Endodermal cell (in vitro differentiated cells): Measurements from ENCODE around the gene C4BPA. TPM values are rescaled to one million over a fixed set of nuclear protein-coding genes. Genes with fewer than 3 reads are reported as not detected.

Experiments used
- DNase-seq: peaks from one replicate; pipeline ENCODE4 v3.0.0-alpha.2; 2017
- H3K27ac ChIP-seq: 2 replicates; pipeline ENCODE4 v1.5.1; 2013; ENCODE audit warnings: mild to moderate bottlenecking, low read depth, low read length, moderate library complexity
- H3K27me3 ChIP-seq: 2 replicates; pipeline ENCODE4 v1.6.1; 2013; ENCODE audit warnings: mild to moderate bottlenecking, low read length, moderate library complexity; ENCODE audit not compliant: insufficient read depth, control insufficient read depth, poor library complexity, severe bottlenecking
- H3K36me3 ChIP-seq: 2 replicates; pipeline ENCODE4 v1.7.0; 2013; ENCODE audit warnings: mild to moderate bottlenecking, low read length, moderate library complexity; ENCODE audit not compliant: control insufficient read depth, insufficient read depth
- H3K4me1 ChIP-seq: one replicate; pipeline ENCODE4 v1.7.0; 2013; ENCODE audit warnings: low read length; ENCODE audit not compliant: control insufficient read depth, insufficient read depth
- H3K4me3 ChIP-seq: 2 replicates; pipeline ENCODE4 v1.5.1; 2013; ENCODE audit warnings: mild to moderate bottlenecking, low read length, moderate library complexity
- H3K9ac ChIP-seq: 2 replicates; pipeline ENCODE4 v1.6.1; 2013; ENCODE audit warnings: mild to moderate bottlenecking, low read length, moderate library complexity; ENCODE audit not compliant: poor library complexity, severe bottlenecking; ENCODE audit errors: extremely low read depth
- H3K9me3 ChIP-seq: 2 replicates; pipeline ENCODE4 v1.6.1; 2013; ENCODE audit warnings: mild to moderate bottlenecking, low read length, moderate library complexity; ENCODE audit not compliant: control insufficient read depth
- H3K27ac Mint-ChIP-seq: 2 replicates; pipeline ENCODE4 v1.8.0; 2020; ENCODE audit warnings: mixed read lengths
- H3K27me3 Mint-ChIP-seq: 2 replicates; pipeline ENCODE4 v1.8.0; 2021; ENCODE audit warnings: mild to moderate bottlenecking, mixed read lengths; ENCODE audit not compliant: insufficient read depth
- H3K36me3 Mint-ChIP-seq: 2 replicates; pipeline ENCODE4 v1.8.0; 2020; ENCODE audit warnings: low read depth, mixed read lengths
- H3K4me1 Mint-ChIP-seq: 2 replicates; pipeline ENCODE4 v1.8.0; 2020; ENCODE audit warnings: mixed read lengths
- H3K4me3 Mint-ChIP-seq: 2 replicates; pipeline ENCODE4 v1.8.0; 2020; ENCODE audit warnings: mild to moderate bottlenecking, moderate library complexity, mixed read lengths
- H3K9me3 Mint-ChIP-seq: 2 replicates; pipeline ENCODE4 v1.8.0; 2020; ENCODE audit warnings: mild to moderate bottlenecking, mixed read lengths
- CTCF ChIP-seq: fragments of 200-600 bp; sonication (generic); conservative IDR thresholded peaks from 2 replicates; pipeline ENCODE4 v1.5.0; 2021; ENCODE audit warnings: antibody characterized with exemption, mild to moderate bottlenecking
- WGBS, 2 experiments: methylation state at CpG; one replicate each; pipeline versions ENCODE4 v1.1.5 to v1.1.7; 2013; ENCODE audit warnings: missing lambda C conversion rate in 2 of 2, mixed read lengths in 1 of 2; ENCODE audit not compliant: insufficient coverage in 1 of 2, insufficient read length in 1 of 2; 5-methylcytosine and 5-hydroxymethylcytosine counted together
- total RNA-seq, 2 donors: library from RNA; stranded (reverse); fragmentation: NEBNext Ultra II Directional in 1 of 2; extraction: Animal tissue kit (Norgen Biotek cat#: 25700) in 1 of 2; gene quantifications; 2 replicates in 1 of 2; 3 replicates in 1 of 2; pipeline ENCODE4 v1.2.1, GENCODE V29; 2021

The C4BPA gene
- total RNA-seq, 2 donors from 2014 or later: not detected

DNA sequence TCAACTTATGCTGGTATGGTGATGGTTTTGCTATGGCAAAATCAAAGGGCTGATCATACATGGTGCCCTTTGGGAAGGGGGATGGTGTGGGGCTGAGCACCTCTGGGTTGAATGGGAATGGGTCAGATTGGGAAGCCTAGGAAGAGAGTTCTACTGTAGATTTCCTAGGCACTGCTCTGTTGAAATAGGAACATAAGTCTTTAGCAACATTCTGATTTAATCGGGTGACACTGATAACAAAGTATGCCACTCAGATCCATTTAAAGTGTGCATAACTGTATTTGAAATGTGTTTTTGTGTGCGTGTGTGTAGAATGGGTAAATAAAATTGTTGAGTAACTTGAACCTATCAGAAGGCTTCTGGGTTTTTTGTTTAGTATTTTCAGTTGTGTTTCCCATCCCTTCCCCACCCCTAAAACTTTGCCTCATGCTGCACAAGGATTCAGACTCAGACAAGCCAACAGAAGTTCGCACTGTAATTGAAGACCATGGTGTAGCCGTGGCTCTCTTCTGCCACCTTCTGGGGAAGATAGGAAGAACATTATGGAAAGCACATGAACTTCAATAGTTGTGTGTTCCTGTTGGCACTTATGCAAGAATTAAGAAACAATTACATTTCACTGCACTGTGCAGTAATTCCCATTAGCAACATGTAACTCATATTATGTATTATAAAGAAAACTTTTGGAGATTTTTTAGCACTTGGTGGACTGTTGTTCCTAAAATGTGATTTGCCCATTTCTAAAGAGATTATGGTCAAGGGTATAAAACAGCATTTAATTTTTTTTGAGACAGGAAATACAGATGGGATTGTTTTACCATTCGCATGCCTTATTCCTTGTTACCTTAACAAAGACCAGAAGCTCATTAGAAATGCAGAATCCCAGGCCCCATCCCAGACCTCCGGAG is 26.3 kb upstream of the C4BPA start:
- no peak overlapping the region for H3K4me3 Mint-ChIP-seq

GRCh38 chr1:207078578-207079132 is 25.4 kb upstream of the C4BPA start:
- WGBS, 2 experiments: 74 to 88% methylated on average over 5 to 11 of the region's 11 CpGs
- no peaks in the 10 kb centered on the region for H3K36me3 Mint-ChIP-seq
- no peaks in the 10 kb centered on the region for H3K27me3 Mint-ChIP-seq
- TF ChIP-seq CTCF: no peak
- H3K9ac ChIP-seq: no peak overlapping the region
- no peak overlapping the region for H3K4me3 ChIP-seq
- peaks cover 8% of the 10 kb centered on the region for H3K4me1 ChIP-seq
- H3K4me3 Mint-ChIP-seq: no peak overlapping the region
- H3K27ac Mint-ChIP-seq: no peak overlapping the region
- no peak for DNase-seq
- H3K9me3 ChIP-seq: no peaks in the 10 kb centered on the region
- no peaks in the 10 kb centered on the region for H3K9me3 Mint-ChIP-seq
- peaks cover 10% of the 10 kb centered on the region for H3K4me1 Mint-ChIP-seq
- no peaks in the 10 kb centered on the region for H3K36me3 ChIP-seq
- no peak overlapping the region for H3K27ac ChIP-seq
- H3K27me3 ChIP-seq: no peaks in the 10 kb centered on the region

More for the DNA sequence above, 26.3 kb upstream of the C4BPA start:
- peak; percentile 87 for DNase-seq
- Histone ChIP-seq H3K36me3 (no peaks in the 10 kb centered on the region), H3K9me3 (no peaks in the 10 kb centered on the region), H3K4me1 (peaks cover 8% of the 10 kb centered on the region), H3K27me3 (no peaks in the 10 kb centered on the region), H3K9ac (no peak overlapping the region), H3K4me3 (no peak overlapping the region), H3K27ac (no peak overlapping the region)
- Mint-ChIP-seq H3K4me1 (peaks cover 10% of the 10 kb centered on the region), H3K27ac (no peak overlapping the region), H3K36me3 (no peaks in the 10 kb centered on the region), H3K9me3 (no peaks in the 10 kb centered on the region), H3K27me3 (no peaks in the 10 kb centered on the region)
- TF ChIP-seq CTCF: peak; percentile 95
- 54 to 100% methylated on average over 2 to 6 of the region's 6 CpGs for WGBS, 2 experiments

DNA sequence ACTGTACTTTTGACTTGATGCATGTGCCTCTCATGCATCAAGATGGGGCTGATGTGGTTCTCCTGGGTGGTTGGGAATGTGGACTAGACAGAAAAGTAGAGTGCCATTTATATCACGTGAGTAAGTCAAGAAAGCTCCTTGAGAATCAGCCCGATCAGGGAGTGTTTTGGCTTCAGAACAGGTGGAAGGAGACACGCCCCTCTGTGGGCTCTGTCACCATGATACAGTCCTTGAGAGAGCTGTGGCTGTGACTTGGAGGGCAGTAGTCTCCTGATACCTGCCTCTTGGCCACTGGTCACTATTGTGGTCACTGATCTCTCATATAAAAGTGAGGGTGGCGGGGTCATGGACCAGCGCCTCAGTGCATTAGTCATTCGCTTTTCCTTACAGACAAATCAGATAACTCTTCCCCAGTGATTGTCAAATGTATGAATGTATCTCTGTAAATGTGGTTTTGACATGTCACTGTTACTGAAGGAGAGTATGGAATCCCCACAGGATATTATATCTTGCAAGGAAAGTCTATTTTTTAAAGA is 24.3 kb upstream of the C4BPA start:
- H3K27ac ChIP-seq: no peak overlapping the region
- no peak overlapping the region for H3K4me3 Mint-ChIP-seq
- no peak overlapping the region for H3K4me3 ChIP-seq
- H3K36me3 ChIP-seq: no peaks in the 10 kb centered on the region
- H3K9ac ChIP-seq: no peak overlapping the region
- H3K4me1 ChIP-seq: peaks cover 8% of the 10 kb centered on the region
- H3K36me3 Mint-ChIP-seq: no peaks in the 10 kb centered on the region
- peaks cover 17% of the 10 kb centered on the region for H3K4me1 Mint-ChIP-seq
- no peak for DNase-seq
- no peak overlapping the region for H3K27ac Mint-ChIP-seq
- no peak for TF ChIP-seq CTCF
- no peaks in the 10 kb centered on the region for H3K9me3 ChIP-seq
- no peaks in the 10 kb centered on the region for H3K27me3 ChIP-seq
- no peaks in the 10 kb centered on the region for H3K27me3 Mint-ChIP-seq
- 88 to 96% methylated on average over 3 to 6 of the region's 6 CpGs for WGBS, 2 experiments
- no peaks in the 10 kb centered on the region for H3K9me3 Mint-ChIP-seq
